CD4-positive, alpha-beta memory T cell (primary cell): ENCODE measurements around the gene PDE4D. TPM values are rescaled to one million over a fixed set of nuclear protein-coding genes. Genes with fewer than 3 reads are reported as not detected.

ENCODE experiments used
- CTCF ChIA-PET: fragments of 350-600 bp; sonication (Branson Sonifier 250); formaldehyde crosslinking; loops from one replicate; lab custom pipeline; 2021; ENCODE audit warnings: inconsistent platforms; ENCODE audit not compliant: partially characterized antibody; lab: Charles Lee
- POLR2A ChIA-PET: fragments of 350-600 bp; sonication (Branson Sonifier 250); formaldehyde crosslinking; loops from one replicate; lab custom pipeline; 2021; ENCODE audit not compliant: partially characterized antibody; lab: Charles Lee
- DNase-seq, 5 donors: peaks; one replicate each; pipeline versions ENCODE4 v3.0.0 to v3.0.0-alpha.2; 2020 to 2022; ENCODE audit warnings: mixed read lengths in 1 of 5
- H3K27ac ChIP-seq: one replicate; pipeline ENCODE4 v1.7.0; 2013; ENCODE audit warnings: low read depth, low read length
- H3K27me3 ChIP-seq: 2 replicates; pipeline ENCODE4 v1.7.0; 2013; ENCODE audit warnings: mild to moderate bottlenecking, low read length, moderate library complexity; ENCODE audit not compliant: insufficient read depth
- H3K36me3 ChIP-seq: 2 replicates; pipeline ENCODE4 v1.7.0; 2013; ENCODE audit warnings: mild to moderate bottlenecking, low read length, moderate library complexity; ENCODE audit not compliant: insufficient read depth
- H3K4me1 ChIP-seq: 2 replicates; pipeline ENCODE4 v1.7.0; 2013; ENCODE audit warnings: mild to moderate bottlenecking, low read length, moderate library complexity; ENCODE audit not compliant: insufficient read depth
- H3K4me3 ChIP-seq, 2 donors: one replicate each; pipeline ENCODE4 v1.7.0; 2013; ENCODE audit warnings: low read length in 2 of 2, mild to moderate bottlenecking in 1 of 2
- H3K9me3 ChIP-seq, 2 donors: one replicate each; pipeline ENCODE4 v1.7.0; 2013; ENCODE audit warnings: low read length in 2 of 2, control low read depth in 1 of 2; ENCODE audit not compliant: control insufficient read depth in 1 of 2
- H3K27ac Mint-ChIP-seq, 7 donors: one replicate each; pipeline ENCODE4 v1.8.0; 2020 to 2021; ENCODE audit warnings: mixed read lengths in 7 of 7, mild to moderate bottlenecking in 6 of 7, inconsistent platforms in 3 of 7, moderate library complexity in 3 of 7
- H3K27me3 Mint-ChIP-seq, 2 donors: one replicate each; pipeline ENCODE4 v1.8.0; 2020 to 2021; ENCODE audit warnings: mixed read lengths in 2 of 2
- H3K36me3 Mint-ChIP-seq, 2 donors: one replicate each; pipeline ENCODE4 v1.8.0; 2020 to 2021; ENCODE audit warnings: mixed read lengths in 2 of 2, inconsistent platforms in 1 of 2, mild to moderate bottlenecking in 1 of 2
- H3K4me1 Mint-ChIP-seq, 4 donors: one replicate each; pipeline ENCODE4 v1.8.0; 2020 to 2021; ENCODE audit warnings: mixed read lengths in 4 of 4, mild to moderate bottlenecking in 1 of 4
- H3K4me3 Mint-ChIP-seq, 8 donors: one replicate each; pipeline ENCODE4 v1.8.0; 2020 to 2021; ENCODE audit warnings: mixed read lengths in 8 of 8, mild to moderate bottlenecking in 7 of 8, moderate library complexity in 6 of 8, inconsistent platforms in 3 of 8
- H3K9me3 Mint-ChIP-seq, 8 donors: one replicate each; pipeline ENCODE4 v1.8.0; 2020 to 2021; ENCODE audit warnings: mixed read lengths in 8 of 8, mild to moderate bottlenecking in 5 of 8, inconsistent platforms in 3 of 8, moderate library complexity in 1 of 8
- intact Hi-C: fragments of 100-400 bp; cut with micrococcal nuclease; formaldehyde crosslinking; loops from one replicate; pipeline ENCODE4 v1.15.1; 2023
- polyA plus RNA-seq, 2 donors: library from polyadenylated mRNA; unstranded; fragments of 300-500 nt; fragmentation: Illumina TruSeq; gene quantifications; one replicate each; pipeline ENCODE4 v1.2.3, GENCODE V29; 2021
- total RNA-seq, 2 experiments: library from RNA; stranded (reverse); gene quantifications; one replicate each; pipeline ENCODE4 v1.2.3, GENCODE V29; 2021

The PDE4D gene
- total and polyA plus RNA-seq, 4 experiments from 2014 or later: 12.3 to 49.7 (median 30.3) TPM

DNA sequence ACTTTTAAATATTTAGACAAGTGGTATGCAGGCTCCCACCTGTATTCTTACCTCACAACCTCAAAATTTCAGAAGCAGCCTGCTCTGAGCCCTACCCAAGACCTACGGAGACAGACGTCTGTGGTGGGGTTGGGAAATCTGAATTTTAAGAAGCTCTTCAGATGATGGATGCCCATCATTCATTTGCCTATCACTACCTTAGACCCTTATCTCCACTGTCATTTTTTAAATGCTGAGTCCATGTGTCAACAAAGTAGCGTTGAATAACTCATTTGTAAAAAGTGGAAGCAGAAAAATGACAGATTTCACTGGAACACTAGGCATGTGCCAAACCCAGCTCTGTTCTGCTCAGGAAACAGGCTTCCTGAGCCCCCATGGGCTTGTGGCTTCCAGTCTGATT, 85.7 kb downstream of the PDE4D start:
- Histone ChIP-seq H3K27me3 (peaks cover 6% of the 10 kb centered on the region), H3K4me1 (no peaks in the 10 kb centered on the region), H3K9me3 (no peaks in the 10 kb centered on the region), H3K27ac (no peak overlapping the region), H3K4me3 (no peak overlapping the region), H3K36me3 (no peaks in the 10 kb centered on the region)
- CTCF ChIA-PET: interaction anchor here (0.9 to 4.3 kb wide), 6 partner anchors 14 to 861 kb away, joined by 3 to 18 read pairs (median 4); no protein-coding TSS in a partner anchor
- intact Hi-C loops: no loop called here
- H3K36me3 Mint-ChIP-seq: no peaks in the 10 kb centered on the region
- DNase-seq: no peak
- peaks cover 8 to 16% of the 10 kb centered on the region in 2 donors for H3K27me3 Mint-ChIP-seq
- H3K27ac Mint-ChIP-seq: no peak overlapping the region
- POLR2A ChIA-PET: no interaction called here
- H3K4me1 Mint-ChIP-seq: peaks cover 2 to 4% (median 3%) of the 10 kb centered on the region in 4 donors
- no peak overlapping the region for H3K4me3 Mint-ChIP-seq
- H3K9me3 Mint-ChIP-seq: peaks cover 0 to 1% (median 0%) of the 10 kb centered on the region in 8 donors

DNA sequence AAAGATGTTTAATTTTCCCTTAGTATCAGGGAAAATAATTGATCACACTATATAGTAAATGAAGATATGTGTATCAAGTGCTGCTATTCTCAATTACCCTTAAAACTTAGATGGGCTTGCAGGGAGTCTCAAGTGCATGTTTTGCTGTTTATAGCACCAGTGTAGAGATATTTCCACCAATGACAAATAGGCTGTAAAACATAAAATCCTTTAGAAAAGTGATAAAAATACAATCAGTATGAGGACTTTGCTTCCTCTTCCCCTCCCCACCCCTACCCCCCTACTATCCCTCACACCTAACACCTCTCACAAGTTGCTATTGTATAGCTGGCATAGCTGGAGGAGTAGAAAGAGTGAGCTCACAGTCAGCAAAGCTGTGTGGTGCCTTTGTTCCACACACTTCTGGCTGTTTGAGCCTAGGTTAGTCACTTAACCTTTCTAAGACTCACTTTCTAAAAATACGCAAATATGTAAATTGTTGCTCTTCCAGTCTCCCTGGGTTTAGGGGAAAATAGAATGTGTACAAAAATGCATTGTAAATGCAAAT, 93.1 kb downstream of the PDE4D start:
- Mint-ChIP-seq H3K4me1 (no peaks in the 10 kb centered on the region), H3K36me3 (no peaks in the 10 kb centered on the region), H3K27ac (no peak overlapping the region), H3K9me3 (no peaks in the 10 kb centered on the region), H3K27me3 (peaks cover 2 to 5% of the 10 kb centered on the region in 2 donors), H3K4me3 (no peak overlapping the region)
- H3K4me1 ChIP-seq: peaks cover 15% of the 10 kb centered on the region
- H3K27me3 ChIP-seq: no peaks in the 10 kb centered on the region
- H3K27ac ChIP-seq: no peak overlapping the region
- POLR2A ChIA-PET: no interaction called here
- no peak overlapping the region for H3K4me3 ChIP-seq
- H3K9me3 ChIP-seq: no peaks in the 10 kb centered on the region
- H3K36me3 ChIP-seq: no peaks in the 10 kb centered on the region
- CTCF ChIA-PET: interaction anchor here (1.1 to 7.8 kb wide), 9 partner anchors 10 to 1858 kb away, joined by 3 to 76 read pairs (median 6); no protein-coding TSS in a partner anchor
- intact Hi-C loops: loop anchor here (1.0 to 5.0 kb wide), 4 partner anchors 128 to 913 kb away; no protein-coding TSS in a partner anchor
- no peak for DNase-seq

DNA sequence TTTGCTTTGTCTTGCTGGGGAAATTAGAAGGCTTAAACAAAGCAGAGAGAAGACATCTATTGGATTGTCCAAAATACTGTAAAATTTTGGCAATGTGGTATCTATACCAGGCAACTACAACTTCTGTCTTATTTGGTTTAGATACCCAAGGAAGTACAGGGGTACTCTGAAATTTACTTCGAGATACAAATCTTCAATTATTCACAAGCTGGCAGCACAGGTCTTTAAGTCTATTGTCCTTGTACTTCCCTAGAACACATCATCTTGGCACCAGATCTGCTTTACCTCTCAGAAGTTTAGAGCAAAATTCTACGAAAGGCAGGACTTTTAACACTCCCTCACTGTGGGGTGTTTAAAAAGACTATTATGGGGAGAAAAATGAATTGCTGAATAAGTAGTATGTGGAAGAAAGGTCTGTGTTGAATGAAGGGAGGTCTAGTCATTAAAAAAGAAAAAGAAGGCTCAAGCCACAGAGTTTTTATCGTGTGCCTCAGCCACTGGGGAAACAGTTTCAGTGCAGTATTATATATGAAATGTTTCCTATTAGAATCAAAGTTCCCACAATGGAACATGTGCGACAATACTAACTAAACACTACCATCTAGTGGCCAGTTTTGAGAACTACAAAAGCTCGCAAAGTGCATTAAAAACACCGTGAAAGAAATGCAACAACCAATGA, 93.7 kb downstream of the PDE4D start:
- peaks cover 2 to 3% of the 10 kb centered on the region in 2 donors for H3K27me3 Mint-ChIP-seq
- H3K9me3 ChIP-seq: no peaks in the 10 kb centered on the region
- POLR2A ChIA-PET: no interaction called here
- no peaks in the 10 kb centered on the region for H3K36me3 ChIP-seq
- H3K36me3 Mint-ChIP-seq: no peaks in the 10 kb centered on the region
- peaks cover 15% of the 10 kb centered on the region for H3K4me1 ChIP-seq
- H3K9me3 Mint-ChIP-seq: no peaks in the 10 kb centered on the region
- H3K4me3 ChIP-seq: no peak overlapping the region
- H3K27me3 ChIP-seq: no peaks in the 10 kb centered on the region
- H3K27ac ChIP-seq: no peak overlapping the region
- intact Hi-C loops: loop anchor here (1.0 to 5.0 kb wide), 4 partner anchors 128 to 913 kb away; no protein-coding TSS in a partner anchor
- no peak overlapping the region for H3K27ac Mint-ChIP-seq
- no peak overlapping the region for H3K4me3 Mint-ChIP-seq
- no peaks in the 10 kb centered on the region for H3K4me1 Mint-ChIP-seq
- CTCF ChIA-PET: interaction anchor here (1.2 to 7.8 kb wide), 8 partner anchors 10 to 611 kb away, joined by 3 to 76 read pairs (median 12); no protein-coding TSS in a partner anchor
- DNase-seq: peak in 4 of 5 donors; percentile 38 to 45 (median 43)

DNA sequence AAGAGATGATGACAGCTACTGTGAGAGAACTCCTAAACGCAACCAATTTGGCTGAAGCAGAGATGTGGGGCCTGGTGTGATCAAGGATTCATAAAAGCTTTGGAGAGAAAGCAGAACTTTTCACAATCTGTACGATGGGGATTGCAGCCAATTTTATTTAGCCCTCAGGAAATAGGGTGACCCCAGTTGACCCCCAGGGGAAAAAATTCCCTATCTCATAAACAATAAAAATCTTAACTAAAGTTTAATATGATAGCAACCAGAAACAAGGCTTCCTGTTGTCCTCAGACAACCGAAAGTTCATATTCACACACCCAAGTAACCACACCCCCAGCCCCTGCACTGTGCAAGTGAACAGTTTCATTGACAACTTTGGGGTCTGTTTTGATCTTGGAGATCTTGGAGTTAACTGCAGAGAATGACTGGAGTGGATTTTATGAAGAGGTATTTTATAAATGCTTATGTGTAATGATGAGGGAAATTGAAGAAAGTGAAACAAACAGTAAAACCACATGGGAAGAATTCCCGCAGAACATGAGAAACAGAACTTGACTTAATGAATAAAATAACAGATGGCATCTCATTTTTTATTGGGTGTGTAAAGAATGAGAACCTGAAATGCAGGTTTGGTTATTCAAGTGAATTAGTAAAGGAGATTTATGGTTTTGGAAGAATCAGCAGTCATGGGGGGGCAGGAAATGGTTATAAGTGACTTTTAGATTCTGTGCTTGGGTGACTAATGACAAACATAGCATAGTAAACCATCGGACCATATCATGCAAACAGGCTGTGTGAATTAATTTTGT, 94.5 kb downstream of the PDE4D start:
- Mint-ChIP-seq H3K36me3 (no peaks in the 10 kb centered on the region), H3K4me3 (no peak overlapping the region), H3K27me3 (peaks cover 2 to 3% of the 10 kb centered on the region in 2 donors), H3K9me3 (no peaks in the 10 kb centered on the region), H3K4me1 (no peaks in the 10 kb centered on the region), H3K27ac (no peak overlapping the region)
- Histone ChIP-seq H3K36me3 (no peaks in the 10 kb centered on the region), H3K27ac (no peak overlapping the region), H3K9me3 (no peaks in the 10 kb centered on the region), H3K27me3 (no peaks in the 10 kb centered on the region), H3K4me3 (no peak overlapping the region), H3K4me1 (peaks cover 15% of the 10 kb centered on the region)
- ChIA-PET POLR2A (no interaction called here), CTCF (interaction anchor here (1.1 to 7.8 kb wide), 6 partner anchors 10 to 611 kb away, joined by 3 to 76 read pairs (median 18); no protein-coding TSS in a partner anchor)
- intact Hi-C loops: no loop called here
- DNase-seq: no peak

DNA sequence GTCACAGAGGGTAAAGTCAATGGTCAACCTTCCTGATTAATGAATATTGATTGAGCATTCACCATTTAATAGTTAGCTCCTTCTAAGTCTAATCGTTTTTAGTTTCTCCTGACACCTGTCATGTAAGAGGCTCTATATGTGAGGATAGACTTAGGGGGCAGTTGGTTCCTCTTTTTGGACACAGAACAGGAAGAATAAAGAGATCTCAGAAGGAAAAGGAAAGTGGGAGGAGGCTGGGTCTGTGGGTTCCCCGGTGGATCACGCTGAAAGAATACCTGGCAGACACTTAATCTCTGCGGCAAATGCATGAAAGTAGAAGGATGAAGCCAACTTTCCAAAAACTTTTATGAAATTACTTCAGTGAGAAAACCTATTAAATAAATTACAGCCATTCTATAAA, 98.4 kb downstream of the PDE4D start:
- intact Hi-C loops: no loop called here
- Mint-ChIP-seq H3K4me3 (no peak overlapping the region), H3K4me1 (peaks cover 3 to 7% (median 6%) of the 10 kb centered on the region in 4 donors), H3K27ac (no peak overlapping the region), H3K36me3 (no peaks in the 10 kb centered on the region), H3K27me3 (peaks cover 1 to 4% of the 10 kb centered on the region in 2 donors), H3K9me3 (no peaks in the 10 kb centered on the region)
- no peaks in the 10 kb centered on the region for H3K36me3 ChIP-seq
- ChIA-PET POLR2A (no interaction called here), CTCF (interaction anchor here (1.1 to 2.8 kb wide), 3 partner anchors 10 to 607 kb away, joined by 5 to 18 read pairs (median 6); no protein-coding TSS in a partner anchor)
- no peaks in the 10 kb centered on the region for H3K27me3 ChIP-seq
- no peak for DNase-seq
- H3K4me1 ChIP-seq: peaks cover 14% of the 10 kb centered on the region
- H3K27ac ChIP-seq: no peak overlapping the region
- no peak overlapping the region for H3K4me3 ChIP-seq
- H3K9me3 ChIP-seq: no peaks in the 10 kb centered on the region

DNA sequence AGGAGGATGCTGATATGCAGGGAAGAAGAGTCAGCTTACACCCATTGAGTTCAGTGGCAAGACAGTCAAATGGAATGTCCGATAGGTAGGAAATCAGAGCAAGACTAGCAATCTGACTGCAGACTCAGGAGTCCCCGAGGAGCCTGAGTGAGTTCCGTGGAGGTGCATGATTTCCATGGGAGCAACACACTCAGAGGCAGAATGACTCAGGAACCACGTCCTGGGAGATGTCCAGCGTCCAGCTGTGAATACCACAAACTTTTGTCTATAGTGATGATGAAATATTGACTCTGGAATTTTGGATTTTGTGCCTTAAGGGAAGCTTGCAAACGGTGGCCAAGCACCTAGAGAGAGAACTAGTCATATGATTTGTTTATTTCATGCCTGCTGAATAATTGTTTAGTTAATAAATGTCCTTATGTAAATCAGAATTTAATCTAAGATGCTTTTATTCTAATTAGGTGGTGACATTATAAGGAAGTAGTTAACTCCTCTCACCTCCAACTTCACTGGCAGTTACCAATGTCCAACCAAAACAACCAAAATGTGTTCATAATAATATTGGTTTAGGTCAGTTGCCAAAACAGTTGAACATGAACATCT, 100.4 kb downstream of the PDE4D start:
- Histone ChIP-seq H3K27ac (no peak overlapping the region), H3K4me1 (no peaks in the 10 kb centered on the region), H3K9me3 (no peaks in the 10 kb centered on the region), H3K4me3 (no peak overlapping the region), H3K36me3 (no peaks in the 10 kb centered on the region), H3K27me3 (no peaks in the 10 kb centered on the region)
- Mint-ChIP-seq H3K36me3 (no peaks in the 10 kb centered on the region), H3K9me3 (no peaks in the 10 kb centered on the region), H3K27ac (no peak overlapping the region), H3K4me3 (no peak overlapping the region), H3K27me3 (peaks cover 1 to 4% of the 10 kb centered on the region in 2 donors), H3K4me1 (peaks cover 3 to 13% (median 8%) of the 10 kb centered on the region in 4 donors)
- intact Hi-C loops: no loop called here
- no peak for DNase-seq
- ChIA-PET POLR2A (no interaction called here), CTCF (interaction anchor here (1.5 to 2.8 kb wide), 2 partner anchors 14 to 17 kb away, joined by 5 to 18 read pairs; no protein-coding TSS in a partner anchor)
